NCI-H446 treated with DMSO at 0.1 percent for 48 hours (cell line): ENCODE data around the gene SLC5A5.
"Not testable (repeated sequence)": the region's sequence is repeated elsewhere in the genome, so short reads cannot be mapped to it uniquely, and the experiment has no call there.

Source experiments
- DNase-seq: peaks from one replicate; lab custom pipeline; 2025; lab: John Stamatoyannopoulos, UW

The SLC5A5 gene

GRCh38 chr19:17919122-17919521, 47.4 kb downstream of the SLC5A5 start:
- not testable (repeated sequence) for DNase-seq

DNA sequence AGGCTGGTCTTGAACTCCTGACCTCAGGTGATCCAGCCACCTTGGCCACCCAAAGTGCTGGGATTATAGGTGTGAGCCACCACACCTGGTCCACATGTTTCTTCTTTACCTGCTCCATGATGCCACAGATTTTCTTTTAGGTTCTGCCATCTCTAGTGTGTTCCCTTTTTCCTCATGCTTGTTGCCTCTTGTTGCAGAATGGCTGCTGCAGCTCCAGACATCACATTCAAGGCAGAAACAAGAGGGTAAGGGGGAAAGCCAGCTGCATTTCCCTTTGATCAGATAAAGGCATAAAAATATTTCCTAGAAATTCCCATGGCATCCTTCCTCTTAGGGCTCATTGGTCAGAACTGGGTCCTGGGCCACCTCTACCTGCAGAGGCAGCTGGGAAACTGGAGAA, 48.8 kb downstream of the SLC5A5 start:
- DNase-seq, result no peak

GRCh38 chr19:17922138-17922537, 50.4 kb downstream of the SLC5A5 start:
- no peak for DNase-seq

GRCh38 chr19:17926044-17926443, 54.3 kb downstream of the SLC5A5 start:
- DNase-seq, result no peak

DNA sequence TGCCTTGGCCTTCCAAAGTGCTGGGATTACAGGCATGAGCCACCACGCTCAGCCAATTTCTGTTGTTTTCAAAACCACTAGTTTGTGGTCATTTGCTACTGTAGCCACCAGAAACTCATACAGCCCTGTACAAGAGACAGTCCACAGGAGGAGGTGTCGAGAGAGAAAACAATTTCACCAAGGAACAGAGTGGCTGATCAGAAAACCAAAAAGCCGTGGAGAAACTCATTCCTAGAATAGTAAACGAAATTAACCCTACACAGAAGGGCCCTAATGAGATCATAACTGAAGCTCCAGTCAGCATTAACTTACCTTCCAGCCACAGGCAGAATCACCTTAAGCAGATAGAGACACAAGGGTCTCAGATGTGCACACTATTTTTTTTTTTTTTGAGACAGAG, 57.3 kb downstream of the SLC5A5 start:
- DNase-seq, result no peak

GRCh38 chr19:17931532-17932191, 59.9 kb downstream of the SLC5A5 start:
- no peak for DNase-seq

- peak; percentile 86 for DNase-seq
Observed at GRCh38 chr19:17932485-17933338, 61.0 kb downstream of the SLC5A5 start, which contains the start of gene CCDC124. CCDC124 (plus strand) TSS chr19:17933015; CDS start chr19:17936421, 3,406 bp downstream.

DNA sequence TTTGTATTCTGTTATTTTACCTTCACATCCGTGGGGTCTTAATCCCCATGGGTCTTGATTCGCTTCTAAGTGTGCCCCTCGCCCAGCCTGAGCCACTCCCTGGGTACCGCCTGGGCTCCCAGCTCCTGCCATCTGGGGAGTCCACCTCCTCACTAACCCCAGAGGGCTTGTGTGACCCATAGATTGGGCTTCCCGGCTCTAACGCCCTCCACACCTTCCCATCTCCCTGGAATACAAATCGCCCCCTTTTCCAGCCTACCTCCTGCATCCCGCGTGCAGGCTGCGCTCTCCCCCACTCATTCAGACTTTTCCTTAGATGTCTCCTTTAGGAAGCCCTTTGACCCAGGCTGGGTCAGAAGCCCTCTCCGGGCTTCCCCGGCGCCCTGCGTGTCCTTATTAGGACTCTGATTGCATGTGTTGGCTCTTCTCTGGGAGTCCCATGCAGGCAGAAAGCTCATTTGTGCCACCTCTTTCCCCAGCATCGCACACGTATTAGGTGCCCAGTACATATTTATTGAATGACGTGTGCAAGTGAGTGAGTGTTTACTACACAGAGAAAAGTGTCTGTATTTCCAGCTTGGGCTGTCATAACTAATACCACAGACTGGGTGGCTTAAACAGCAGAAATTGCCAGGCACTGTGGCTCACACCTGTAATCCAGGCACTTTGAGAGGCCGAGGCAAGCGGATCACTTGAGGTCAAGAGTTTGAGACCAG, 61.8 kb downstream of the SLC5A5 start:
- no peak for DNase-seq

GRCh38 chr19:17936379-17936778, 64.6 kb downstream of the SLC5A5 start:
- DNase-seq, result no peak

GRCh38 chr19:17937371-17937900, 65.7 kb downstream of the SLC5A5 start:
- DNase-seq, result no peak

DNA sequence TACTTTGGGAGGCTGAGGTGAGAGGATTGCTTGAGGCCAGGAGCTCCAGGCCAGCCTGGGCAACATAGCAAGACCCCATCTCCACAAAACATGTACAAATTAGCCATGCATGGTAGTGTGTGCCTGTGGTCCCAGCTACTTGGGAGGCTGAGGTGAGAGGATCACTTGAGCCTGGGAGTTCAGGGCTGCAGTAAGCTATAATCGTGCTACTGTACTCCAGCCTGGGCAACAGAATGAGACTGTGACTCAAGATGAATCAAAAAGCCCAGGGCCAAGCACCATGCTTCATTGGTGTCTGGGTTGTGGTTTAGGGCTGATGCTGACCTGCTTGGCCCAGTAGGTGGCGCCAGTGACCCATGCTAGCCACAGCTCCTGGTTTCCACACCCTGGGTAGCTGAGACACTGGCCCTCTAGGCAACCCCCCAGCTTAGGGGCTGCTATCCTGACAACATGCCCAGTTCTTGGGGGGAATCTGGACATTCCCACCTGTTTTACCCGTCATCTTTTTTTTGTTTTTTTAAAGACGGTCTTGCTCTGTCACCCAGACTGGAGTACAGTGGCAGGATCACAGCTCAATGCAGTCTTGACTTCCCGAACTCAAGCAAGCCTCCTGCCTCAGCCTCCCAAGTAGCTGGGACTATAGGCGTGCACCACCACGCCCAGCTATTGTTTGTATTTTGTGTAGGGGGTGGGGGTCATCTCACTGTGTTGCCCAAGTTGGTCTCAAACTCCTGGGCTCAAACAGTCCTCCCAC, 66.5 kb downstream of the SLC5A5 start:
- peak; percentile 23 for DNase-seq

DNA sequence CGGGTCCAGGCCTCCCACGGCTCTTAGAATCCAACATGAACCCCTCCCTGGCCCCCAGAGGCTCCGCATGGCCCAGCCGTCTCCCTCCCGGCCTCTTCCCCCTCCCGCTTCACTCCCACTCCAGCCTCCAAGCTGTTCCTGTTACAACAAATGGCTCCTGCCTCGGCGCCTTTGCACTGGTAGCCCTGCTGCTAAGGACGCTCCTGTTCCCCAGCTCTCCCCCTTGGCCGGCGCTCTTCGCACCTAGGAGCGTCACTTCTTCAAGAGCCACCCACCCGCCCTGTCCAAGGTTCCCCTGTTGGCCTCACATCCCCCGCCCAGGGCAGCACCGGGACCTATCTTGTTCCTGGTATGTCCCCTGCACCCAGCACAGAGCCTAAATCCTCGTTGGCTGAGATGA, 70.4 kb downstream of the SLC5A5 start:
- DNase-seq, result no peak

DNA sequence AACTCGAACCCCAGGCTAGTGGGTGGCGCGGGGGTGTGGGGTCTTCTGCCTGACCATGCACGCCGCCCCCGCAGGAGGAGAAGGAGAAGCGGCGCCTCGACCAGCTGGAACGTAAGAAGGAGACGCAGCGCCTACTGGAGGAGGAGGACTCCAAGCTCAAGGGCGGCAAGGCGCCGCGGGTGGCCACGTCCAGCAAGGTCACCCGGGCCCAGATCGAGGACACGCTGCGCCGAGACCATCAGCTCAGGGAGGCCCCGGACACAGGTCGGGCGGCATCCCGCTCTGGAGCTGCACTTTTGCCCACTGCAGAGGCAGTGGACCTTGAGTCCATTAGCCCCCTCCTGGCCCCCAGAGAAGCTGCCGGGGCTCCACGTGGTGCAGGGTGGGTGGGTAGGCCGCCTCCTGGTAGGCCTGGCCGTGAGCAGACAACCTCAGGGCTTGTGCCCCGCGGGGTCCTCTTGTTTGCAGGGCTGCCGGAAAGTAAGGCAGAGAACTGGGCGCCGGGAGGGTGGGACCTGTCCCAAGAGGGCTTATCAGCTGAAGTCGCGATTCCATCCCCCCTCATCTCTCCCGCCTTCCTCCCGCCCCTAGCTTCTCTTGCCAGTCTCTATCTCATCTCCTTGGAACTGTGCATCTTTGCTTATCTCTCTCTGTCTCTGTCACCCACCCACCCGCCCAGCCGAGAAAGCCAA, 71.0 kb downstream of the SLC5A5 start:
- no peak for DNase-seq

GRCh38 chr19:17943274-17944221, 71.8 kb downstream of the SLC5A5 start:
- DNase-seq, result no peak

DNA sequence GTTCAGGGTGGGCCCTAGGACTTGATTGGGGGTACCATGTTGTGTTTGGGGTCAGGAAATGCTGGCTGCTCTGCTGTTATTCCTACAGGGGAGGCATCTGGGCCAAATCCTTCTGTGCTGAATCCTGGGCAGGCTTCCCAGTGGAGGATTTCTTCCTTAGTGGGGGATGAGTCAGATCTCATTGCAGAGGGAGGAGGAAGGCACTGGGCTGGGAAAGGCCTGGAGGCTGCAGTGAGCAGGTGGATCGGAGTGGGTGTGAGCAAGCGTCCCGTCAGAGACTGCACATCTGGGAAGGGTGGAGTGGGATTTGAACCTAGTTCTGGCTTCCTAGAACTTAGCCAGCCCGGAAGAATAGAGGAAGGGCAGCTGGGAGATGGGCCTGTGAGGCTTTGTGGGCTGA, 72.6 kb downstream of the SLC5A5 start:
- peak; percentile 16 for DNase-seq
